ENCODE measurements around the gene GPR62. TPM values are rescaled to one million over a fixed set of nuclear protein-coding genes. Genes with fewer than 3 reads are reported as not detected.
A peak's percentile ranks its signal among the peaks of the same experiment; 100 is the strongest.

Gene GPR62
- total and polyA plus RNA-seq, 2 of the 8 experiments (the other 6 are each of a cell fraction or from before 2014, with no cell fraction given), result 0.22 to 0.29 TPM

DNA sequence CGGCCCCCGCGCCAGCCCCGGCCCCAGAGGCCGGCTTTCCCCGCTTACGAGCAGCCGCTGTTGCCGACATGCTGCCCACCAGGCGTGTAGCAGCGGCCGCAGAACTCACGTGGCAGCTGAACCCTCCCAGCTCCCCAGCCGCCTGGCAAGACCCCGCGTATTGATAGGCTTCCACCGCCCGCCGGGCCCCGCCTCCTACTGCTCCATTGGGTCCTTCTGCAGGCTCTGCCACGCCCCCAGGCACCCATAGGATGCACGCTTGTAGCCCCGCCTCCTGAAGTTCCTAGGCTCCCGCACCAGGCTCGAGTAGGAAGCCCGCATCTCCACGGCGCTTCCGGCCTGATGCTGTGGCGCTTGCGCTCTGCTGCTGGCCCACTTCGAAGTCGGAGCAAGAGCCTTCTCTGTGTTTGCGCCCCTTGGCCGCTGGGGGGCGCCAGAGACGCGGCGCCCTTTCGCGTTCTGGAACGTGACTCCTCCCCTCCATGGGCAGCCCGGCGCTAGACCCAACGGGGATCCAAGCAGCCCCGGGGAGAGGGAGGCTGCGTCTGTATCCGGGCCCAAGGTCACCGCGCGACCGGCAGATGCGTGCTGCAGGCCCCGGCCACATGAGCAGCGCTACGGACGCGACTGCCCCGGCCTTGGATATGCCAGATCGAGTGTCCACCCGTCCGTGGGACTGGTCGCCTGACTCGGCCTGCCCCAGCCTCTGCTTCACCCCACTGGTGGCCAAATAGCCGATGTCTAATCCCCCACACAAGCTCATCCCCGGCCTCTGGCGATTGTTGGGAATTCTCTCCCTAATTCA is 13.2 kb upstream of the GPR62 start, which contains the start of the genes PARP3 and RRP9 (continued):
- no peak for TF ChIP-seq GTF2F1 (IDR thresholded peaks at IDR 0.05; ENCODE audit: borderline replicate concordance, low read depth, low read length)
- no peak for TF ChIP-seq TAF7 (optimal IDR thresholded peaks at IDR 0.05; ENCODE audit: borderline replicate concordance, low read depth, low read length)
- peak; percentile 84 to 90 for TF ChIP-seq RAD21 (IDR thresholded peaks at IDR 0.05 in 1 of 2, conservative IDR thresholded peaks at IDR 0.05 in 1 of 2; ENCODE audit: low read depth in 2 of 2, low read length in 2 of 2)
- no peak for TF ChIP-seq ZNF274 (IDR thresholded peaks at IDR 0.05; ENCODE audit: borderline replicate concordance, extremely low read depth, low read length)
- TF ChIP-seq SAP30 (IDR thresholded peaks at IDR 0.05; ENCODE audit: insufficient read depth, insufficient replicate concordance, low read length), result peak; percentile 12
- TF ChIP-seq, protein P1, sequence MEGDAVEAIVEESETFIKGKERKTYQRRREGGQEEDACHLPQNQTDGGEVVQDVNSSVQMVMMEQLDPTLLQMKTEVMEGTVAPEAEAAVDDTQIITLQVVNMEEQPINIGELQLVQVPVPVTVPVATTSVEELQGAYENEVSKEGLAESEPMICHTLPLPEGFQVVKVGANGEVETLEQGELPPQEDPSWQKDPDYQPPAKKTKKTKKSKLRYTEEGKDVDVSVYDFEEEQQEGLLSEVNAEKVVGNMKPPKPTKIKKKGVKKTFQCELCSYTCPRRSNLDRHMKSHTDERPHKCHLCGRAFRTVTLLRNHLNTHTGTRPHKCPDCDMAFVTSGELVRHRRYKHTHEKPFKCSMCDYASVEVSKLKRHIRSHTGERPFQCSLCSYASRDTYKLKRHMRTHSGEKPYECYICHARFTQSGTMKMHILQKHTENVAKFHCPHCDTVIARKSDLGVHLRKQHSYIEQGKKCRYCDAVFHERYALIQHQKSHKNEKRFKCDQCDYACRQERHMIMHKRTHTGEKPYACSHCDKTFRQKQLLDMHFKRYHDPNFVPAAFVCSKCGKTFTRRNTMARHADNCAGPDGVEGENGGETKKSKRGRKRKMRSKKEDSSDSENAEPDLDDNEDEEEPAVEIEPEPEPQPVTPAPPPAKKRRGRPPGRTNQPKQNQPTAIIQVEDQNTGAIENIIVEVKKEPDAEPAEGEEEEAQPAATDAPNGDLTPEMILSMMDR (IDR thresholded peaks at IDR 0.05; ENCODE audit: control extremely low read depth in 1 of 3, insufficient read depth in 1 of 3, low read depth in 1 of 3, low read length in 3 of 3), result peak in 2 of 3 experiments; percentile 97; a peak in 3 of 4 replicates
- TF ChIP-seq RXRA (IDR thresholded peaks at IDR 0.05; ENCODE audit: insufficient read depth, low read depth, low read length), result 0 out of 2 replicates have a peak, but pooled peaks have one; percentile 65
- TF ChIP-seq PHF8 (conservative IDR thresholded peaks at IDR 0.05; ENCODE audit: low read depth, low read length), result peak; percentile 86
- no peak for TF ChIP-seq BCL11A (IDR thresholded peaks at IDR 0.05; ENCODE audit: low read depth in 2 of 2, low read length in 2 of 2)
- TF ChIP-seq CBX8 (IDR thresholded peaks at IDR 0.05; ENCODE audit: borderline replicate concordance, low read depth, low read length), result no peak
- no peak for TF ChIP-seq CTBP2 (IDR thresholded peaks at IDR 0.05; ENCODE audit: borderline replicate concordance, insufficient read depth, insufficient read length, low read length)
- TF ChIP-seq SP2 (IDR thresholded peaks at IDR 0.05; ENCODE audit: low read length), result no peak
- TF ChIP-seq NANOG (IDR thresholded peaks at IDR 0.05; ENCODE audit: insufficient read depth, low read depth, low read length, poor library complexity, severe bottlenecking), result no peak
- TF ChIP-seq, protein P2, sequence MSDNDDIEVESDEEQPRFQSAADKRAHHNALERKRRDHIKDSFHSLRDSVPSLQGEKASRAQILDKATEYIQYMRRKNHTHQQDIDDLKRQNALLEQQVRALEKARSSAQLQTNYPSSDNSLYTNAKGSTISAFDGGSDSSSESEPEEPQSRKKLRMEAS (IDR thresholded peaks at IDR 0.05), result peak; percentile 88
- TF ChIP-seq, protein P3, sequence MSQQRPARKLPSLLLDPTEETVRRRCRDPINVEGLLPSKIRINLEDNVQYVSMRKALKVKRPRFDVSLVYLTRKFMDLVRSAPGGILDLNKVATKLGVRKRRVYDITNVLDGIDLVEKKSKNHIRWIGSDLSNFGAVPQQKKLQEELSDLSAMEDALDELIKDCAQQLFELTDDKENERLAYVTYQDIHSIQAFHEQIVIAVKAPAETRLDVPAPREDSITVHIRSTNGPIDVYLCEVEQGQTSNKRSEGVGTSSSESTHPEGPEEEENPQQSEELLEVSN (IDR thresholded peaks at IDR 0.05), result peak; percentile 39; the same call in 1 of the 2 replicates
- TF ChIP-seq EGR1 (IDR thresholded peaks at IDR 0.05; ENCODE audit: borderline replicate concordance, low read depth, low read length), result 0 out of 2 replicates have a peak, but pooled peaks have one; percentile 19
- no peak for TF ChIP-seq TEAD4 (IDR thresholded peaks at IDR 0.05; ENCODE audit: low read depth, low read length)
- peak; percentile 45 for TF ChIP-seq KDM4A (IDR thresholded peaks at IDR 0.05; ENCODE audit: low read depth, low read length, severe bottlenecking)

Measured in H1 (cell line).